Body of pancreas (tissue), 4 donors: ENCODE data around the gene ARHGAP44.

Experiments used
- POLR2A ChIP-seq, 3 donors: fragments of 450-650 bp; IDR thresholded peaks; one replicate each; pipeline ENCODE4 v1.6.1; 2016; ENCODE audit warnings: antibody characterized with exemption in 3 of 3, mild to moderate bottlenecking in 2 of 3
- TF ChIP-seq, protein P1 (sequence below), 7 experiments: fragments of 450-650 bp in 4 of 7; fragments of 200-600 bp in 3 of 7; sonication (generic) in 3 of 7; IDR thresholded peaks; one replicate each; pipeline ENCODE4 v1.5.1; 2016 to 2019; ENCODE audit warnings: antibody characterized with exemption in 7 of 7

DNA sequence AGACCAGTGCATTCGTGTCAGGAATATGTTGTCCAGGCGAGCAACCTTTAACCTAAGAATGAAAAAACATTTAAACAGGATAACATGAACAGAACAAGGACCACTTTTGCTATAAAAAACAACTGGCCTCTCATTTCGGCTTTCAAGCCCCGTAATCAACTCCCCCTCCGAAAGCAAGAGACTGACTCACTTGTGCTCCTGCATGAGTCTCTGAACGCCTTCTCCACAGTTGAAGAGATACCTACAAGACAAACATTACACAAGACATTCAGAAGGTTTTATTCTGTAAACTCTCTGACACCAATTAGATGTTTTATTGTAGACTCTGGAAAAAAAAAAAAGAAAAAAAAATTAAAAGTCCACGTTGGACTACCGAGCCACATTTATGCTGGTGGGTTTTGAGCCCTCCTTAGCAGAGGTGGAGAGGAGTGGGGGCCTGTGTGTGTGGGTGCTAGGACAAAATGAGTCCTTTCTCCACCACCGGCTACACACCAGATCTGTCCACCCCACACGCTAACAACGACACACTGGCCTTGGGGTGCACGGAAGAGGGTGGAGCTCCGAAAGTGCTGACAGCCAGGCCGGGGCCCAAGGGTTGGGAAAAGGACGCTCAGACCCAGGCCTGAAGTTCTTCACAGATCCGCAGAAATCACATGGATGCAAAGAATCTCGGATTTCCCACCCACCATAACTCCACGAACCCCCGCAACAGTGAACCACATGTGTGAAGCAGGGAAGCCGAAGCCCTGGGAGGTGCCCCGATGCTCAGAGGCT is 227.8 kb downstream of the ARHGAP44 start:
- TF ChIP-seq, protein P1, sequence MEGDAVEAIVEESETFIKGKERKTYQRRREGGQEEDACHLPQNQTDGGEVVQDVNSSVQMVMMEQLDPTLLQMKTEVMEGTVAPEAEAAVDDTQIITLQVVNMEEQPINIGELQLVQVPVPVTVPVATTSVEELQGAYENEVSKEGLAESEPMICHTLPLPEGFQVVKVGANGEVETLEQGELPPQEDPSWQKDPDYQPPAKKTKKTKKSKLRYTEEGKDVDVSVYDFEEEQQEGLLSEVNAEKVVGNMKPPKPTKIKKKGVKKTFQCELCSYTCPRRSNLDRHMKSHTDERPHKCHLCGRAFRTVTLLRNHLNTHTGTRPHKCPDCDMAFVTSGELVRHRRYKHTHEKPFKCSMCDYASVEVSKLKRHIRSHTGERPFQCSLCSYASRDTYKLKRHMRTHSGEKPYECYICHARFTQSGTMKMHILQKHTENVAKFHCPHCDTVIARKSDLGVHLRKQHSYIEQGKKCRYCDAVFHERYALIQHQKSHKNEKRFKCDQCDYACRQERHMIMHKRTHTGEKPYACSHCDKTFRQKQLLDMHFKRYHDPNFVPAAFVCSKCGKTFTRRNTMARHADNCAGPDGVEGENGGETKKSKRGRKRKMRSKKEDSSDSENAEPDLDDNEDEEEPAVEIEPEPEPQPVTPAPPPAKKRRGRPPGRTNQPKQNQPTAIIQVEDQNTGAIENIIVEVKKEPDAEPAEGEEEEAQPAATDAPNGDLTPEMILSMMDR (IDR thresholded peaks at IDR 0.05): no peak
- no peak for TF ChIP-seq POLR2A (IDR thresholded peaks at IDR 0.05)
